ENCODE results near the gene PLG. TPM values are rescaled to one million over a fixed set of nuclear protein-coding genes. Genes with fewer than 3 reads are reported as not detected.
A peak's percentile ranks its signal among the peaks of the same experiment; 100 is the strongest.

PLG gene
- total and polyA plus RNA-seq, 12 donors = not detected

DNA sequence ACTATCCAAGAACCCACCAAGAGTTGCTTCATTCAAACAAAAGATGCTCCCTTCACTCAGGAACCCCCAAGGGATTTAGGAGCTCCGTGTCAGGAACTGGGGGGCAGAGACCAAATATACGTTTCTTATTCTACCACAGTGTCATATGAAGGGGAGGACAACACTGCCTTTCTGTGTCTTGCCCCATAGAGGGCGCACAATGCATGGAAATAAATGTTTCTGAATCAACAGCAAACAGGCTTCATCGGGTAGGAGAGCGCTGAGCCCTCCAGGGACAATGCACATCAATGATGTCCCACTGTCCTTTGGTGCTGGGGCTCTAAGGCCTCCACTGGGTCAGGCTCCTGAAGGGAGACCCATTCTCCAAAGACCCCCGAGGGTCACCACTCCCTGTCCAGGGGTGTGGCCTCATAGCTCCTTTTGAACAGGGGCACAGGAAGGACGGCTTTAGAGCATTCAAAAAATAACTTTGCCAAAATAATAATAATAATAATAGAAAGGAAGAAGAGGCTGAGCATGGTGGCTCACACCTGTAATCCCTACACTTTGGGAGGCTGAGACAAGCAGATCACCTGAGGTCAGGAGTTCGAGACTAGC, 31.1 kb downstream of the PLG start:
- Histone ChIP-seq H3K4me1 (no peaks in the 10 kb centered on the region), H3K36me3 (no peaks in the 10 kb centered on the region), H3K9me3 (no peaks in the 10 kb centered on the region), H3K27ac (no peak overlapping the region), H3K27me3 (peaks cover 0 to 25% (median 4%) of the 10 kb centered on the region in 7 donors), H3K4me3 (no peak overlapping the region)
- intact Hi-C loops (cut with DNase I) = loop anchor here (5.0 to 10.0 kb wide), 2 partner anchors 192 to 639 kb away; no protein-coding TSS in a partner anchor
- 27 to 29% methylated on average over 8 of the region's 8 CpGs for WGBS, 2 donors
- TF ChIP-seq, protein P1, sequence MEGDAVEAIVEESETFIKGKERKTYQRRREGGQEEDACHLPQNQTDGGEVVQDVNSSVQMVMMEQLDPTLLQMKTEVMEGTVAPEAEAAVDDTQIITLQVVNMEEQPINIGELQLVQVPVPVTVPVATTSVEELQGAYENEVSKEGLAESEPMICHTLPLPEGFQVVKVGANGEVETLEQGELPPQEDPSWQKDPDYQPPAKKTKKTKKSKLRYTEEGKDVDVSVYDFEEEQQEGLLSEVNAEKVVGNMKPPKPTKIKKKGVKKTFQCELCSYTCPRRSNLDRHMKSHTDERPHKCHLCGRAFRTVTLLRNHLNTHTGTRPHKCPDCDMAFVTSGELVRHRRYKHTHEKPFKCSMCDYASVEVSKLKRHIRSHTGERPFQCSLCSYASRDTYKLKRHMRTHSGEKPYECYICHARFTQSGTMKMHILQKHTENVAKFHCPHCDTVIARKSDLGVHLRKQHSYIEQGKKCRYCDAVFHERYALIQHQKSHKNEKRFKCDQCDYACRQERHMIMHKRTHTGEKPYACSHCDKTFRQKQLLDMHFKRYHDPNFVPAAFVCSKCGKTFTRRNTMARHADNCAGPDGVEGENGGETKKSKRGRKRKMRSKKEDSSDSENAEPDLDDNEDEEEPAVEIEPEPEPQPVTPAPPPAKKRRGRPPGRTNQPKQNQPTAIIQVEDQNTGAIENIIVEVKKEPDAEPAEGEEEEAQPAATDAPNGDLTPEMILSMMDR (IDR thresholded peaks at IDR 0.05) = peak; percentile 31 to 73 (median 66)
- ATAC-seq (peak in 6 of 8 donors; percentile 50 to 76 (median 68)), DNase-seq (peak in 1 of 2 donors; percentile 31)

DNA sequence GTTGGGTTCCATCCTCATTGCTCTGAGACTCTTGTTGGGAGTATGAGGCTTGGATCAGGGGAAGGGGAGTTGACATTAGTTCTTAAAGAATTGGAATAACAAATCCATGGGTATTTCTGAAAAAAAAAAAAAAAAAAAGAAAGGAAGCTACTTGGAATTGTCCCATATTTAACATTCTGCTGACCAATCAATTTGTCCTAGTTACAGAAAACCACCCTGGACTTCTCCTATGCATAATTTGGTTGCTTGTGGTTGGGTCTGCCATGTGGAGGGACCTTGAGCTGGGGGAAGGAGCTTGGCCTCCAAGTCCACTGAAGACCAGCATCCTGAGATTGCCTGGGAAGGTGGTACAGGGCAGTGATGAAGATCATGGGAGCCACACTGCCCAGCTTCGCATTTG, 32.6 kb downstream of the PLG start:
- ATAC-seq = no peak
- WGBS, 2 donors = 86 to 94% methylated on average over 1 of the region's 1 CpG
- Histone ChIP-seq H3K36me3 (no peaks in the 10 kb centered on the region), H3K9me3 (no peaks in the 10 kb centered on the region), H3K4me3 (no peak overlapping the region), H3K27ac (no peak overlapping the region), H3K27me3 (peaks cover 0 to 25% (median 4%) of the 10 kb centered on the region in 7 donors), H3K4me1 (no peaks in the 10 kb centered on the region)
- no peak for DNase-seq
- intact Hi-C loops (cut with DNase I) = loop anchor here (5.0 to 10.0 kb wide), 2 partner anchors 190 to 638 kb away; no protein-coding TSS in a partner anchor
- TF ChIP-seq, protein P1 (IDR thresholded peaks at IDR 0.05) = no peak

DNA sequence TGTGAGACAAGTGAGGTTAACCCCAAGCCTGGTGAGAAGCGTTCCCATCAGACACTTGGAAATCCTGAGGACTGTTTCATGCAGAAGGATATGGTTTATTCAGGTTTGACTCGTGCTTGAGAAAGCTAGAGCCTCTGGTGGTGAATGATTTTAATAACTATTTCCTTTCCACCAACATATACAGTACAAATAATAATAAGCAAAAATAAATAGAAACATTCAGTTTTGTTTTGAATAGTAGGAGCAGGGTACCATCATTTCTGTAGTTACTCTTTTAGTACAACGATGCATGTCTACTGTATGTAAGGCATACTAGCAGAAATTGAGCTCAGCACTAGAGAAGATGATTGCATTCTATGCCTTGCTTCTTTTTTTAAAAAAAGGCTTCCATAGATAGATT, 33.5 kb downstream of the PLG start:
- no peaks in the 10 kb centered on the region for H3K4me1 ChIP-seq
- no peaks in the 10 kb centered on the region for H3K36me3 ChIP-seq
- TF ChIP-seq, protein P1 (IDR thresholded peaks at IDR 0.05) = no peak
- H3K9me3 ChIP-seq = no peaks in the 10 kb centered on the region
- ATAC-seq (no peak), DNase-seq (no peak)
- no peak overlapping the region for H3K4me3 ChIP-seq
- H3K27me3 ChIP-seq = peaks cover 0 to 25% (median 0%) of the 10 kb centered on the region in 7 donors
- intact Hi-C loops (cut with DNase I) = loop anchor here in 1 of 10 donors (10.0 kb wide), 1 partner anchor 189 kb away; no protein-coding TSS in a partner anchor
- H3K27ac ChIP-seq = no peak overlapping the region
- WGBS, 2 donors = 73 to 80% methylated on average over 3 of the region's 3 CpGs

DNA sequence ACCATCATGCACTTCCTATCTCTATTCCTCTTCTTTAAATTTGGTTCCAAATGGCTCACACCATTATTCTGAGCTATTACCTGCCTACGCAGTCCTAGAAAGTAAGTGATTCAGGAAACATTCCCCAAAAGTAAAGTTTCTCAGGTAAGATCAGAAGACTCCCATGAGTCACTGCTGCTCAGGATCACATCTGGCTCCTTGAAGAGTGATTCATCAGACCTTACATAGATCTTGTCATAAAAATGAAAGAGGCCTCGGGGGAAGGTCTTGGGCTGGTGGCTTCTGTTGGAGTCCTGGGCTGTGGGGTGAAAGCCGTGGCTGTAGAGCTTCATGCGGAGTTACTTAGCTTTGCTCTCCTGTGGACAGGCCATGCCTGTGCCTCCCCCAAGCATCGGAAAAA, 35.9 kb downstream of the PLG start:
- Histone ChIP-seq H3K4me1 (no peaks in the 10 kb centered on the region), H3K36me3 (no peaks in the 10 kb centered on the region), H3K27ac (no peak overlapping the region), H3K27me3 (peaks cover 0 to 17% (median 0%) of the 10 kb centered on the region in 7 donors), H3K9me3 (peaks cover 0 to 15% (median 0%) of the 10 kb centered on the region in 11 donors), H3K4me3 (no peak overlapping the region)
- no peak for DNase-seq
- TF ChIP-seq, protein P1 (IDR thresholded peaks at IDR 0.05) = no peak
- intact Hi-C loops (cut with DNase I) = loop anchor here in 1 of 10 donors (10.0 kb wide), 1 partner anchor 187 kb away; no protein-coding TSS in a partner anchor
- WGBS, 2 donors = 91% methylated on average over 5 of the region's 5 CpGs
- no peak for ATAC-seq

Data from heart right ventricle (tissue), 16 donors.